Transverse colon (tissue), 4 donors: ENCODE measurements around the gene EXD2.

ENCODE experiments used
- EP300 ChIP-seq: sonication (generic); formaldehyde crosslinking; IDR thresholded peaks from one replicate; pipeline ENCODE4 v1.6.1; 2017; ENCODE audit warnings: antibody characterized with exemption, low read depth
- POLR2A ChIP-seq: fragments of 450-650 bp; IDR thresholded peaks from one replicate; pipeline ENCODE4 v1.6.1; 2016; ENCODE audit warnings: antibody characterized with exemption, mild to moderate bottlenecking, moderate library complexity
- POLR2AphosphoS5 ChIP-seq, 3 donors: sonication (generic); formaldehyde crosslinking; IDR thresholded peaks; one replicate each; pipeline ENCODE4 v1.6.1; 2016; ENCODE audit warnings: antibody characterized with exemption in 3 of 3
- TF ChIP-seq, protein P1 (sequence below), 5 experiments: fragments of 200-600 bp in 3 of 5; fragments of 450-650 bp in 2 of 5; sonication (generic) in 3 of 5; IDR thresholded peaks; 1 replicate in 2 of 5; 2 replicates in 3 of 5; pipeline ENCODE4 v1.5.1; 2016 to 2017; ENCODE audit warnings: antibody characterized with exemption in 5 of 5, inconsistent platforms in 3 of 5, mild to moderate bottlenecking in 2 of 5, moderate library complexity in 1 of 5

GRCh38 chr14:69280746-69281291 lies 89.5 kb downstream of the EXD2 start:
- TF ChIP-seq, protein P1, sequence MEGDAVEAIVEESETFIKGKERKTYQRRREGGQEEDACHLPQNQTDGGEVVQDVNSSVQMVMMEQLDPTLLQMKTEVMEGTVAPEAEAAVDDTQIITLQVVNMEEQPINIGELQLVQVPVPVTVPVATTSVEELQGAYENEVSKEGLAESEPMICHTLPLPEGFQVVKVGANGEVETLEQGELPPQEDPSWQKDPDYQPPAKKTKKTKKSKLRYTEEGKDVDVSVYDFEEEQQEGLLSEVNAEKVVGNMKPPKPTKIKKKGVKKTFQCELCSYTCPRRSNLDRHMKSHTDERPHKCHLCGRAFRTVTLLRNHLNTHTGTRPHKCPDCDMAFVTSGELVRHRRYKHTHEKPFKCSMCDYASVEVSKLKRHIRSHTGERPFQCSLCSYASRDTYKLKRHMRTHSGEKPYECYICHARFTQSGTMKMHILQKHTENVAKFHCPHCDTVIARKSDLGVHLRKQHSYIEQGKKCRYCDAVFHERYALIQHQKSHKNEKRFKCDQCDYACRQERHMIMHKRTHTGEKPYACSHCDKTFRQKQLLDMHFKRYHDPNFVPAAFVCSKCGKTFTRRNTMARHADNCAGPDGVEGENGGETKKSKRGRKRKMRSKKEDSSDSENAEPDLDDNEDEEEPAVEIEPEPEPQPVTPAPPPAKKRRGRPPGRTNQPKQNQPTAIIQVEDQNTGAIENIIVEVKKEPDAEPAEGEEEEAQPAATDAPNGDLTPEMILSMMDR (IDR thresholded peaks at IDR 0.05): no peak
- TF ChIP-seq POLR2A (no peak), POLR2AphosphoS5 (IDR thresholded peaks at IDR 0.05) (no peak), EP300 (no peak)
